SK-N-SH (cell line): ENCODE data around the gene SCYL2.

Source experiments
- CTCF ChIP-seq: fragments of 200-600 bp; sonication (generic); IDR thresholded peaks from 2 replicates; pipeline ENCODE4 v1.6.1; 2017; ENCODE audit warnings: antibody characterized with exemption, mild to moderate bottlenecking, moderate library complexity
- ELF1 ChIP-seq: IDR thresholded peaks from 2 replicates; pipeline ENCODE4 v1.4.0; 2012
- FOSL2 ChIP-seq: IDR thresholded peaks from 2 replicates; pipeline ENCODE4 v1.4.0; 2012; ENCODE audit warnings: low read depth, mild to moderate bottlenecking, moderate library complexity, borderline replicate concordance

- TF ChIP-seq CTCF (no peak), FOSL2 (no peak), ELF1 (no peak)
Observed at GRCh38 chr12:100239589-100239988, 27.4 kb upstream of the SCYL2 start.
